Natural killer cell (primary cell): ENCODE data around the gene ESPNL. TPM values are rescaled to one million over a fixed set of nuclear protein-coding genes. Genes with fewer than 3 reads are reported as not detected.
"Not testable (repeated sequence)": the region's sequence is repeated elsewhere in the genome, so short reads cannot be mapped to it uniquely, and the experiment has no call there.

ENCODE experiments used
- ATAC-seq, 3 donors: fragments of 150-1000 bp in 2 of 3; fragments of 200-7000 bp in 1 of 3; cut with Tn5 transposase; 1 replicate in 1 of 3; 2 replicates in 2 of 3; pipeline ENCODE4 v1.10.0; 2021; ENCODE audit warnings: mild to moderate bottlenecking in 2 of 3, moderate library complexity in 2 of 3
- DNase-seq, 2 donors: peaks; one replicate each; pipeline versions ENCODE4 v3.0.0 to v3.0.0-alpha.2; 2013 to 2021; ENCODE audit warnings: mixed read lengths in 1 of 2
- H3K27ac ChIP-seq: one replicate; pipeline ENCODE4 v1.5.1; 2013; ENCODE audit warnings: mild to moderate bottlenecking, low read length
- H3K27me3 ChIP-seq: one replicate; pipeline ENCODE4 v1.6.1; 2013; ENCODE audit warnings: low read length; ENCODE audit not compliant: control insufficient read depth, insufficient read depth
- H3K36me3 ChIP-seq: one replicate; pipeline ENCODE4 v1.6.1; 2013; ENCODE audit warnings: low read length; ENCODE audit not compliant: control insufficient read depth, insufficient read depth
- H3K4me1 ChIP-seq: one replicate; pipeline ENCODE4 v1.6.1; 2013; ENCODE audit warnings: low read length; ENCODE audit not compliant: control insufficient read depth, insufficient read depth
- H3K4me3 ChIP-seq: one replicate; pipeline ENCODE4 v1.5.1; 2013; ENCODE audit warnings: low read length
- H3K9me3 ChIP-seq: one replicate; pipeline ENCODE4 v1.6.1; 2013; ENCODE audit warnings: low read length; ENCODE audit not compliant: control insufficient read depth, insufficient read depth
- H3K27ac Mint-ChIP-seq, 2 donors: one replicate each; pipeline ENCODE4 v1.8.0; 2022; ENCODE audit warnings: mild to moderate bottlenecking in 2 of 2, mixed read lengths in 2 of 2, moderate library complexity in 1 of 2
- H3K27me3 Mint-ChIP-seq, 2 donors: one replicate each; pipeline ENCODE4 v1.8.0; 2022; ENCODE audit warnings: low read depth in 2 of 2, mixed read lengths in 2 of 2
- H3K36me3 Mint-ChIP-seq: one replicate; pipeline ENCODE4 v1.8.0; 2022; ENCODE audit warnings: mixed read lengths
- H3K4me1 Mint-ChIP-seq, 2 donors: one replicate each; pipeline ENCODE4 v1.8.0; 2022; ENCODE audit warnings: mixed read lengths in 2 of 2
- H3K4me3 Mint-ChIP-seq: one replicate; pipeline ENCODE4 v1.8.0; 2022; ENCODE audit warnings: mild to moderate bottlenecking, moderate library complexity, mixed read lengths
- H3K9me3 Mint-ChIP-seq, 2 donors: one replicate each; pipeline ENCODE4 v1.8.0; 2022; ENCODE audit warnings: mixed read lengths in 2 of 2
- WGBS: methylation state at CpG from one replicate; pipeline ENCODE4 v1.1.7; 2013; ENCODE audit warnings: missing lambda C conversion rate; ENCODE audit not compliant: insufficient coverage; 5-methylcytosine and 5-hydroxymethylcytosine counted together
- intact Hi-C: fragments of 100-400 bp; cut with micrococcal nuclease; formaldehyde crosslinking; loops from one replicate; pipeline ENCODE4 v1.14.2; 2022
- total RNA-seq, 4 donors: library from RNA; stranded (reverse); fragments of 120-200 nt in 1 of 4; gene quantifications; one replicate each; pipeline versions ENCODE4 v1.2.3 to v1.2.4, GENCODE V29; 2013 to 2022
- TF ChIP-seq, protein P1 (sequence below): fragments of 200-600 bp; IDR thresholded peaks from one replicate; pipeline ENCODE4 v1.8.0; 2022; ENCODE audit warnings: antibody characterized with exemption

ESPNL gene
- total RNA-seq, 3 donors from 2014 or later (not counting 1 experiment from before 2014, with no cell fraction given) = not detected

DNA sequence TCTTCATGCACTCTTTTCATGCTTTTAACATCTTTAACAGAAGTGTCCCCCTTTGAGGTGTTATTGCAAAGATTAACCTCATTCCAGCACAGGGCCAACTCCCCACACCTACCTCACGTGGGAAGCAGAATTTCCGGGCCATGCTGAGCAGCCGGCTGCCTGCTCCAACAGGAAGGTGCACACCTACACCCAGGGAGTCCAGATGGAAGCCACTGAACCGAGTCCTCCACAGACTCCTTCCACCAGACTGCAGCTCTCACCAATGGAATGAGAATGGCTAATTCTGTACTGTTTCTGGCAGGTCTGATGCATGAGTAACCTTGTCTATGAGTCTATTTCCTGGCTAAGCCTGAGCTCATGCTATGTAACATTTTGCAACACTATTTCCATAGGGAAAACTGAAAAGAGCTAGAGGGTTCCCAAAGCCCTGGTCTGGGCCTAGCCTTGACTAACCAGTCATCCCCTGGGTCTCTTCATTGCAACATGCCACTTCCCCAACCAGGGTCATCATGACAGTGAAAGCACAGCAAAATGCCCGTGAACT, 69.6 kb downstream of the ESPNL start:
- ATAC-seq = no peak
- H3K27ac ChIP-seq = peak overlapping the region; percentile 73
- Mint-ChIP-seq H3K4me1 (peaks cover 42 to 61% of the 10 kb centered on the region in 2 donors), H3K4me3 (peak overlapping the region; percentile 51), H3K36me3 (no peaks in the 10 kb centered on the region), H3K27ac (peak overlapping the region; percentile 83 to 93), H3K27me3 (peaks cover 0 to 3% of the 10 kb centered on the region in 2 donors), H3K9me3 (no peaks in the 10 kb centered on the region)
- peaks cover 23% of the 10 kb centered on the region for H3K4me1 ChIP-seq
- no peak for DNase-seq
- no peaks in the 10 kb centered on the region for H3K27me3 ChIP-seq
- H3K4me3 ChIP-seq = no peak overlapping the region
- WGBS = 70% methylated on average over 5 of the region's 5 CpGs
- H3K9me3 ChIP-seq = no peaks in the 10 kb centered on the region
- intact Hi-C loops = loop anchor here (5.0 kb wide), 1 partner anchor 33 kb away; the partner anchor contains the start of gene ILKAP
- TF ChIP-seq, protein P1, sequence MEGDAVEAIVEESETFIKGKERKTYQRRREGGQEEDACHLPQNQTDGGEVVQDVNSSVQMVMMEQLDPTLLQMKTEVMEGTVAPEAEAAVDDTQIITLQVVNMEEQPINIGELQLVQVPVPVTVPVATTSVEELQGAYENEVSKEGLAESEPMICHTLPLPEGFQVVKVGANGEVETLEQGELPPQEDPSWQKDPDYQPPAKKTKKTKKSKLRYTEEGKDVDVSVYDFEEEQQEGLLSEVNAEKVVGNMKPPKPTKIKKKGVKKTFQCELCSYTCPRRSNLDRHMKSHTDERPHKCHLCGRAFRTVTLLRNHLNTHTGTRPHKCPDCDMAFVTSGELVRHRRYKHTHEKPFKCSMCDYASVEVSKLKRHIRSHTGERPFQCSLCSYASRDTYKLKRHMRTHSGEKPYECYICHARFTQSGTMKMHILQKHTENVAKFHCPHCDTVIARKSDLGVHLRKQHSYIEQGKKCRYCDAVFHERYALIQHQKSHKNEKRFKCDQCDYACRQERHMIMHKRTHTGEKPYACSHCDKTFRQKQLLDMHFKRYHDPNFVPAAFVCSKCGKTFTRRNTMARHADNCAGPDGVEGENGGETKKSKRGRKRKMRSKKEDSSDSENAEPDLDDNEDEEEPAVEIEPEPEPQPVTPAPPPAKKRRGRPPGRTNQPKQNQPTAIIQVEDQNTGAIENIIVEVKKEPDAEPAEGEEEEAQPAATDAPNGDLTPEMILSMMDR = no peak
- peaks cover 57% of the 10 kb centered on the region for H3K36me3 ChIP-seq

DNA sequence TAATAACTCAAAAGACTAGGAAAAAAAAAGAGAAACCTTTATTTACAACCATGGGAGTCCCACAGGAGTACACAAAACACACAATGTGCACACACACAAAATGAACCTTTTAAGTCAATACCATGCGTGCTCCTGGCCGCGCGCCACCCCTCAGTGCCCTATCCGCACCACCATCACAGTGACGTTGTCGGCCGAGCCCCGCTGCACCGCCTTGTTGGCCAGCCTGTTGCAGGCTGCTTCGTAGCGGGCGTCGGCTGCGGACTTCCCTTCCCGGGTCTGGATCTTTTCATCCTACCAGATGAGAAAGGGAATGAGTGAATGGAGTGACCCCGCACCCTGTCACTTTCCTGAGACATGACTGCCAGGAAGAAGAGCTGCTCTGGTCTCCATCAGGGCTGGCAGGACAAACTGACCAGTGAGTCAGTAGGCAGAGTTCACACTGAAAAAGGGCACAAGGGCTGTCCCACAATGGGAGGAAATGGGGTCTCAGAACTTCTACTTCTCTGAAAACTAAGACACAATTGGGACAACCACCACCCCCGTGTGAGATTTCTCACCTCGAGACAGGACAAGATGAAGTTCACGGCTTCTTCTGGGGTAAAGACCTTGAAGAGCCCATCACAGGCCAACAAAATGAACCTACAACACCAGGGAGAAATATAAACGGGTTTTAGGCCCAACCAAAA, 70.4 kb downstream of the ESPNL start:
- H3K4me3 Mint-ChIP-seq = peak overlapping the region; percentile 52
- TF ChIP-seq, protein P1 = no peak
- H3K36me3 Mint-ChIP-seq = no peaks in the 10 kb centered on the region
- Histone ChIP-seq H3K36me3 (peaks cover 61% of the 10 kb centered on the region), H3K27ac (peak overlapping the region; percentile 73), H3K4me3 (no peak overlapping the region), H3K27me3 (no peaks in the 10 kb centered on the region), H3K9me3 (no peaks in the 10 kb centered on the region), H3K4me1 (peaks cover 23% of the 10 kb centered on the region)
- intact Hi-C loops = no loop called here
- WGBS = 87% methylated on average over 20 of the region's 21 CpGs
- no peaks in the 10 kb centered on the region for H3K27me3 Mint-ChIP-seq
- no peaks in the 10 kb centered on the region for H3K9me3 Mint-ChIP-seq
- no peak for DNase-seq
- peak; percentile 42 to 62 (median 60) for ATAC-seq
- H3K27ac Mint-ChIP-seq = peak overlapping the region; percentile 83 to 93
- H3K4me1 Mint-ChIP-seq = peaks cover 38 to 61% of the 10 kb centered on the region in 2 donors

DNA sequence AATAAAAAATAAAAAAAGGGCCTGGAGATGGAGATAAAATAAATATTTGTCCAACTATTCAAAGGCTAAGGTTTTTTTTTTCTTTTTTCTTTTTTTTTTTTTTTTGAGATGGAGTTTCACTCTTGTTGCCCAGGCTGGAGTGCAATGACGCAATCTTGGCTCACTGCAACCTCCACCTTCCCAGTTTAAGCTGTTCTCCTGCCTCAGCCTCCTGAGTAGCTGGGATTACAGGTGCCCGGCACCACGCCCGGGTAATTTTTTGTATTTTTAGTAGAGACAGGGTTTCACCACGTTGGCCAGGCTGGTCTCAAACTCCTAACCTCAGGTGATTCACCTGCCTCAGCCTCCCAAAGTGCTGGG, 70.9 kb downstream of the ESPNL start:
- H3K36me3 Mint-ChIP-seq, H3K4me3 ChIP-seq, H3K27me3 ChIP-seq, H3K27me3 Mint-ChIP-seq, DNase-seq, intact Hi-C loops, H3K9me3 ChIP-seq, H3K9me3 Mint-ChIP-seq: not testable (repeated sequence)
- peaks cover 23% of the 10 kb centered on the region for H3K4me1 ChIP-seq
- peak overlapping the region; percentile 83 to 93 for H3K27ac Mint-ChIP-seq
- peak overlapping the region; percentile 52 for H3K4me3 Mint-ChIP-seq
- peak overlapping the region; percentile 73 for H3K27ac ChIP-seq
- peaks cover 61% of the 10 kb centered on the region for H3K36me3 ChIP-seq
- WGBS = 85% methylated on average over 3 of the region's 5 CpGs
- peaks cover 38 to 61% of the 10 kb centered on the region in 2 donors for H3K4me1 Mint-ChIP-seq
- ATAC-seq = peak in 1 of 3 donors; percentile 6

DNA sequence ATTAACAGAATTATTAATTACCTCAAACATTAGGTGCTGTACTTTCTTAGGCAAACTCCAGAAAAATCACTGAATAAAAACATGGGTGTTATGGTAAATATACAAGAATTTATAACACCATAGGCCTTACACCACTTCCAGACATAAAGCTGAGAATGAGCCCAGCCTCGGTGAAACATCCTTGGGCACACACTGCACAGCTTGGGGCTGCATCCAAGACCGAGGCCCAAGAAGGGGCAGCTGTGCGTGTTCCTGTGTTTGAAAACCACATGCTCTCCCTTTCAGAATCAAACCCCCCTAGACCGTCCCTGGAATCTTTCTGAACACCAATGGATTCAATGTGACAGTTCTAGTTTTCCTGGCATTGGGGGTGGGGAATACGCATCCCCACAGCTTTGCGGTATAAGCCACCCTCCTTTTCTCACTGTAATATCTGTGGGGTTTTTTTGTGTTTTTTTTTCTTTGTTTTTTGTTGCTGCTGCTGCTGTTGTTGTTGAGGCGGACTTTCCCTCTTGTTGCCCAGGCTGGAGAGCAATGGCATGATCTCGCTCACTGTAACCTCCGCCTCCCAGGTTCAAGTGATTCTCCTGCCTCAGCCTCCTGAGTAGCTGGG, 71.5 kb downstream of the ESPNL start:
- Mint-ChIP-seq H3K4me3 (peak overlapping the region; percentile 67), H3K36me3 (no peaks in the 10 kb centered on the region), H3K9me3 (no peaks in the 10 kb centered on the region), H3K27me3 (no peaks in the 10 kb centered on the region), H3K4me1 (peaks cover 38 to 61% of the 10 kb centered on the region in 2 donors), H3K27ac (peak overlapping the region; percentile 83 to 93)
- intact Hi-C loops = no loop called here
- Histone ChIP-seq H3K36me3 (peaks cover 64% of the 10 kb centered on the region), H3K4me3 (no peak overlapping the region), H3K4me1 (peaks cover 23% of the 10 kb centered on the region), H3K27me3 (no peaks in the 10 kb centered on the region), H3K27ac (peak overlapping the region; percentile 73), H3K9me3 (no peaks in the 10 kb centered on the region)
- ATAC-seq = peak; percentile 35 to 65 (median 45)
- WGBS = 83% methylated on average over 6 of the region's 9 CpGs
- DNase-seq = no peak
- TF ChIP-seq, protein P1 = no peak
